ENCODE measurements around the gene MFSD2A.

DNA sequence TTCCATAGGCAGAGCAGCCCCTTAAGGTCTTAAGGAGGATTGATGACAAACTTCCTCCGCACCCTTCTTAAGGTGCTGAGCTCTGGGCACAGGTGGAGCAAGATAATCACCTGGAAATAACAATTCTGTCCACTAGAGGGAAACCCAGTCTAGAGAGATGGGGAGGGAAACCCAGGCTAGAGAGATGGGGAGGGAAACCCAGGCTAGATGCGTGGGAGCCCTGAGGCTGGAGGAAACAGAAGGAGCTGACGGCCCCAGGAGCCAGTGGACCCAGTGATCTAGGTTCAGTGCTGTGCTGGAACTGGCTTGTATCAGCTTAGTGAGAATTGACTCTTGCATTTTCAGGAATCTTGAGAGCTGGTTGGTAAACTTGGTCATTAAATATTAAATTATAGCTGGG is 35.4 kb upstream of the MFSD2A start:
- TF ChIP-seq TAF1 (conservative IDR thresholded peaks at IDR 0.05) (no peak), YY1 (IDR thresholded peaks at IDR 0.05) (no peak), GABPA (IDR thresholded peaks at IDR 0.05 in 1 of 2, conservative IDR thresholded peaks at IDR 0.05 in 1 of 2) (no peak), EGR1 (IDR thresholded peaks at IDR 0.05; ENCODE audit: low read depth in 2 of 2) (no peak), NR2F2 (IDR thresholded peaks at IDR 0.05) (no peak), HNF4G (IDR thresholded peaks at IDR 0.05) (no peak), HNF4A (conservative IDR thresholded peaks at IDR 0.05) (no peak)
- TF ChIP-seq, protein P1, sequence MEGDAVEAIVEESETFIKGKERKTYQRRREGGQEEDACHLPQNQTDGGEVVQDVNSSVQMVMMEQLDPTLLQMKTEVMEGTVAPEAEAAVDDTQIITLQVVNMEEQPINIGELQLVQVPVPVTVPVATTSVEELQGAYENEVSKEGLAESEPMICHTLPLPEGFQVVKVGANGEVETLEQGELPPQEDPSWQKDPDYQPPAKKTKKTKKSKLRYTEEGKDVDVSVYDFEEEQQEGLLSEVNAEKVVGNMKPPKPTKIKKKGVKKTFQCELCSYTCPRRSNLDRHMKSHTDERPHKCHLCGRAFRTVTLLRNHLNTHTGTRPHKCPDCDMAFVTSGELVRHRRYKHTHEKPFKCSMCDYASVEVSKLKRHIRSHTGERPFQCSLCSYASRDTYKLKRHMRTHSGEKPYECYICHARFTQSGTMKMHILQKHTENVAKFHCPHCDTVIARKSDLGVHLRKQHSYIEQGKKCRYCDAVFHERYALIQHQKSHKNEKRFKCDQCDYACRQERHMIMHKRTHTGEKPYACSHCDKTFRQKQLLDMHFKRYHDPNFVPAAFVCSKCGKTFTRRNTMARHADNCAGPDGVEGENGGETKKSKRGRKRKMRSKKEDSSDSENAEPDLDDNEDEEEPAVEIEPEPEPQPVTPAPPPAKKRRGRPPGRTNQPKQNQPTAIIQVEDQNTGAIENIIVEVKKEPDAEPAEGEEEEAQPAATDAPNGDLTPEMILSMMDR (IDR thresholded peaks at IDR 0.05; ENCODE audit: low read depth, low read length, missing input control): peak; percentile 70
- TF ChIP-seq, protein P2, sequence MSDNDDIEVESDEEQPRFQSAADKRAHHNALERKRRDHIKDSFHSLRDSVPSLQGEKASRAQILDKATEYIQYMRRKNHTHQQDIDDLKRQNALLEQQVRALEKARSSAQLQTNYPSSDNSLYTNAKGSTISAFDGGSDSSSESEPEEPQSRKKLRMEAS (IDR thresholded peaks at IDR 0.05): no peak
- TF ChIP-seq, protein P3, sequence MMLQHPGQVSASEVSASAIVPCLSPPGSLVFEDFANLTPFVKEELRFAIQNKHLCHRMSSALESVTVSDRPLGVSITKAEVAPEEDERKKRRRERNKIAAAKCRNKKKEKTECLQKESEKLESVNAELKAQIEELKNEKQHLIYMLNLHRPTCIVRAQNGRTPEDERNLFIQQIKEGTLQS (IDR thresholded peaks at IDR 0.05): no peak
- TF ChIP-seq, protein P4, sequence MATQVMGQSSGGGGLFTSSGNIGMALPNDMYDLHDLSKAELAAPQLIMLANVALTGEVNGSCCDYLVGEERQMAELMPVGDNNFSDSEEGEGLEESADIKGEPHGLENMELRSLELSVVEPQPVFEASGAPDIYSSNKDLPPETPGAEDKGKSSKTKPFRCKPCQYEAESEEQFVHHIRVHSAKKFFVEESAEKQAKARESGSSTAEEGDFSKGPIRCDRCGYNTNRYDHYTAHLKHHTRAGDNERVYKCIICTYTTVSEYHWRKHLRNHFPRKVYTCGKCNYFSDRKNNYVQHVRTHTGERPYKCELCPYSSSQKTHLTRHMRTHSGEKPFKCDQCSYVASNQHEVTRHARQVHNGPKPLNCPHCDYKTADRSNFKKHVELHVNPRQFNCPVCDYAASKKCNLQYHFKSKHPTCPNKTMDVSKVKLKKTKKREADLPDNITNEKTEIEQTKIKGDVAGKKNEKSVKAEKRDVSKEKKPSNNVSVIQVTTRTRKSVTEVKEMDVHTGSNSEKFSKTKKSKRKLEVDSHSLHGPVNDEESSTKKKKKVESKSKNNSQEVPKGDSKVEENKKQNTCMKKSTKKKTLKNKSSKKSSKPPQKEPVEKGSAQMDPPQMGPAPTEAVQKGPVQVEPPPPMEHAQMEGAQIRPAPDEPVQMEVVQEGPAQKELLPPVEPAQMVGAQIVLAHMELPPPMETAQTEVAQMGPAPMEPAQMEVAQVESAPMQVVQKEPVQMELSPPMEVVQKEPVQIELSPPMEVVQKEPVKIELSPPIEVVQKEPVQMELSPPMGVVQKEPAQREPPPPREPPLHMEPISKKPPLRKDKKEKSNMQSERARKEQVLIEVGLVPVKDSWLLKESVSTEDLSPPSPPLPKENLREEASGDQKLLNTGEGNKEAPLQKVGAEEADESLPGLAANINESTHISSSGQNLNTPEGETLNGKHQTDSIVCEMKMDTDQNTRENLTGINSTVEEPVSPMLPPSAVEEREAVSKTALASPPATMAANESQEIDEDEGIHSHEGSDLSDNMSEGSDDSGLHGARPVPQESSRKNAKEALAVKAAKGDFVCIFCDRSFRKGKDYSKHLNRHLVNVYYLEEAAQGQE (IDR thresholded peaks at IDR 0.05): no peak

Measured in liver (tissue), 3 donors.